DMS 273 treated with DMSO at 0.1 percent for 48 hours (cell line): Measurements from ENCODE around the gene KRTAP5-1.
"Not testable (repeated sequence)": the region's sequence is repeated elsewhere in the genome, so short reads cannot be mapped to it uniquely, and the experiment has no call there.

Experiments
- DNase-seq: peaks from one replicate; lab custom pipeline; 2025; lab: John Stamatoyannopoulos, UW

KRTAP5-1 gene

DNA sequence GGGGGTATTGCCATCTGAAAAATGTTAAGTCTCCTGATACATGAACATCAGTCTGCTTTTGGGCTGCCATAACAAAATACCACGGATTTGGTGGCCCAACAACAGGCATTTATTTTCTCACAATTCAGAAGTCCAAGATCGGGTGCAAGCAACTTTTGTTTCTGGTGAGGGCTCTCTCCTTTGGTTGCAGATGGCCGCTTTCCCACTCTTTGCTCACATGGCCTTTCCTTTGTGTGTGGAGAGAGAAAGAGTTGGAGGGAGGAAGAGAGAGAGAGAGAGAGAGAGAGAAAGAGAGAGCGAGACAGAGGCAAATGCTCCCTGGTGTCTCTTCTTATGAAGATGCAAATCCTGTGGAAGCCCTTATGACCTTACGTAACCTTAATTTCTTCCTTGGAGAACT is 15.5 kb upstream of the KRTAP5-1 start:
- DNase-seq, result no peak

DNA sequence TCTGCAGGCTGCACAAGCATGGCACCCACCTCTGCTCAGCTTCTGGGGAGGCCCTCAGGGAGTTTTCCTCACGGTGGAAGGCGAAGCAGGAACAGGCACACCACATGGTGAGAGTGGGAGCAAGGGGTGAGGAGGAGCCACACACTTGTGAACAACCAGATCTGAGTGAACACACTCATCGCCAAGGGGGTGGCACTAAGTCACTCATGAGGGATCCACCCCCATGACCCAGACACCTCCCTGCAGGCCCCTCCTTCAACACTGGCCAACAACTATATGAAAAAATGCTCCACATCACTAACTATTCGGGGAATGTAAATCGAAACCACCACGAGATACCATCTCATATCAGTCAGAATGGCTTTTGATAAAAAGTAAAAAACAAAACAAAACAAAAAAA is 13.7 kb upstream of the KRTAP5-1 start:
- no peak for DNase-seq

DNA sequence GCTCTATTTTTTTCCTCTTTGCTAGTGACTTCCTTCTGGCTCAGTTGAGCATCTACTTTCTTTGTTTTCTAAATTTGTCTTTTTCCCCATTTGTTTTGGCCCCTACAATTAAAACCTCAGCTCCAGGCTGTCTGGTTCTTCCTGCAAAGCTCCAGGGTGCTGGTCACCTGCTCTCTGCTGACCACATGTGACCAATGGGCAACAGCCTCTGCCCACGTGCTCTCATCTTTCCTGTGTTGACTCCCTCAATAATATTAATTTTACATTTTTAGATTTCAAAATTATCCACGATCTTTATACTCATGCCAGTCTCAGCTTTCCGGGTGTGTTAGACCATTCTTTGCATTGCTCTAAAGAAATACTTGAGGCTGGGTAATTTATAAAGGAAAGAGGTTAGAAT is 13.3 kb upstream of the KRTAP5-1 start:
- not testable (repeated sequence) for DNase-seq

DNA sequence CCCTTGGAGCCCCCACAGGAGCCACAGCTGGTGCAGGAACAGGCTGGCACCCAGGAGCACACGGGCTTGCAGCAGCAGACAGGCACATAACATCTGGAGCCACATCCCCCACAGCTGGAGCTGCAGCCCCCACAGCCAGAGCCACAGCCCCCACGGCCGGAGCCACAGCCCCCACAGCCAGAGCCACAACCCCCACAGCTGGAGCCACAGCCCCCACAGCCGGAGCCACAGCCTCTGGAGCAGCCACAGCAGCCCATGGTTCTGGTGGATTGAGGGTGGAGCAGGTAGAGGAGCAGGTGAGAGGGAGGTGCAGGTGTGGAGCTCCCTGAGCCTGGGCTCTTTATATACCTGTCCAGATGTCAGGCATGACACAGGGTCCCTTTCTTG is 12.9 kb upstream of the KRTAP5-1 start, which contains the start of gene KRTAP5-2:
Gene KRTAP5-2, minus strand, starts transcription at position 301 of the 387 bp plus-strand sequence. Its CDS starts 44 bp downstream, at position 257.
- no peak for DNase-seq

DNA sequence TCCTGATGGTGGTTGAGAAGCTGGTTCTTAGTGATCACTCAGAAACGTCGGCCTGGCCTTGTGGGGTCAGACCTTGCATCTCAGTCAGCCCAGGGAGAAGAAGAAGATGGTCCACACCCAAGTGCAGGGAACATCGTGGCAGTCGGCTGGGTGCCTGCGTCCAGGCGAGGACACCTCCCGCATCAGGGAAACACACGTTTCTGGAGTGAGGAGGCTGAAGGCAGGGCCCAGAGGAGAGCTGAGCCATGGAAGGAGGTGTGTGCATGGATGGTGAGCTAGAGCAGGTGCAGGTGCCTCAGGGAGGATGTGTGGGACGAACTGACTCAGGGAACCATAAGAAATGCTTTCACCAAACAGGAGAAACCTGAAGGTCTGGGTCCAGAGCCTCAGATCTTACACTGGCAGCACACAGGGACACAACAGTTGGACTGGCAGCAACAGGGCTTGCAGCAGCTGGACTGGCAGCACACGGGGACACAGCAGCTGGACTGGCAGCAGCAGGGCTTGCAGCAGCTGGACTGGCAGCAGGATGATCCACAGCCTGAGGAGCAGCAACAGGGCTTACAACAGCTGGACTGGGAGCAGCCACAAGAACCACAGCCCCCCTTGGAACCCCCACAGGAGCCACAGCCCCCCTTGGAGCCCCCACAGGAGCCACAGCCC is 12.4 kb upstream of the KRTAP5-1 start:
- no peak for DNase-seq

DNA sequence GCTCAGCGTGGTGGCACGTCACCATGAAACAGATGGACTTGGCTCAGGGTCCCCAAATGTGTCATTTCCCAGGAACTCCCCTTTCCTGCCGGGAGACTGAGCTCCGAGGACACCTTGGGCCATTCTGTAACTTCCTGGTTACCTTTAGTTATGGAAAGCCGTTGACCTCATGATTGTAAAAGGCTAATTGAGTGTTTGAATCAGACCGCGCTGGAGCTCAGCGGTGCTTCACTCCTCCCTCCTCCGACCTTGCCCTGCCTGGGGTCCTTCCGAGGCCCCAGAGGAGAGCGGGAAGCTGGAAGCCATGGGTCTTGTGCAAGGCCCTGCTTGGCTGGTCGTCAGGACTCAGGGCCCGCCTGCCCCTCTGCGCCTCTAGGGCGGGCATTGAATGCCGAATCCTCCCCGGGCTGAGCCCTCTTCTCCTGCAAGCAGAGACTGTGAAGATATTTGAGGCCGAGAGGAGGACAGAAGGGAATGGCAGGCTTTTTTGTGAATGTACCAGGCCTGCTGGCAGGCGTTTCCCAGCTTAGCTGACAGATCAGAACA is 11.6 kb upstream of the KRTAP5-1 start:
- not testable (repeated sequence) for DNase-seq

DNA sequence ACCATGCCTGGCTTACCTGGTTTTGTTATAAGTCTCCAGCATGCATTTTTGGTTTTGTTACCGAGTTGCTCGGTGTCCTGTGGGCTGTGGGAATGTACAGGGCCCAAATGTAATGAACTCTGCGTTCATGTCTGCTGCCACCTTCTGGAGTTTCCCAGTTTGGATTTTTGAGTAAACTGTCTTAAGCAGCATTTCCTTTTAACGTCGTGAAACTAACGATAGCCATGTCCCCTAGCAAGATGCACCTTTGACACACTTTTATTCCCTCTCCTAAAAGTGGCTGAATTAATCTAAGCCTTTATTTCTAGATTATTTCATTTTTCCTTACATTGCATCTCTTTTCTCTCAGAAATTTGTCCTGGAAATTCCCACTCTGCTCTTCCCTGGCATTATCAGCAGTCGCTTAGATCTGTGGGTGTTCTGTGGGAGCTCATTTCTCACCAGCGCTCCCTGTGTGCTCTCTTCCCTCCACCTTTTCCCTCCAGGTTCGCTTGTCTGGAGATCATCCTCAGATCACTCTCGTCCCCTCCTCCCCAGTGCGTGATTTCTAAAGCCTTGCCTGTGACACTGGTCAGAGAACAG is 11.0 kb upstream of the KRTAP5-1 start:
- not testable (repeated sequence) for DNase-seq

DNA sequence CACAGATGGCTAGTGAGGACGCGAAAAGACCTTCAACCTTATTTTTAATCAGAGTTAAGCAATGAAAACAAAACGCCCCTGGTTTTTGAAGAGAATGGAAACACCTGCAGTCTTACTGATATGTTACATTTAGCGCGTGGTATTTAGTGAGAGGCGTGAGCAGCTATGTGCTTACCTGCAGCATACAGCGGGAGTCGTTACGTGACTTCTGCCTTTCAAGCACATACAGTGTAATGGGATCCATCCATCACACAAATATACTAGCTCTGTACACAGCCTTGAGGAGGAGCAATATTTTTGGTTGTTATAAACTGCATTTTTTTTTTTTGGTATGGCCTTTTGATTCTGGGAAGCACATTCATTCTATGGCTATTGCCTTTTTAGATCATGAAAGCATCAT is 7.5 kb upstream of the KRTAP5-1 start:
- no peak for DNase-seq

DNA sequence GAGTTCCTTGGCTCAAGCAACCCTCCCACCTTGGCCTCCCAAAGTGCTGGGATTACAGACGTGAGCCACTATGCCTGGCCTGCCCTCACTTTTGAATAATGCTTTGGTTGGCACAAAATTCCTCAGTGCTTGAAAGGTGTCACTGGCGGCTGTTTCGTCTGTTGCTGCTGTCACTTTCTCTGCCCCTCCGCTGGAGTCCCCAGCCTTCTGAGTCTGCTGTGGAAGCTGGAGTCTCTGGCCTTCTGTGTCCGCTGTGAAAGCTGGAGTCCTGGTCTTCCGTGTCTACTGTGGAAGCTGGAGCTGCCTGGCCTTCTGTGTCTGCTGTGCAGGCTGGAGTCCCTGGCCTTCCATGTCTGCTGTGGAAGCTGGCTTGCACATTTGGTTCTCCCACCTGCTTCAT is 4.9 kb upstream of the KRTAP5-1 start:
- no peak for DNase-seq

DNA sequence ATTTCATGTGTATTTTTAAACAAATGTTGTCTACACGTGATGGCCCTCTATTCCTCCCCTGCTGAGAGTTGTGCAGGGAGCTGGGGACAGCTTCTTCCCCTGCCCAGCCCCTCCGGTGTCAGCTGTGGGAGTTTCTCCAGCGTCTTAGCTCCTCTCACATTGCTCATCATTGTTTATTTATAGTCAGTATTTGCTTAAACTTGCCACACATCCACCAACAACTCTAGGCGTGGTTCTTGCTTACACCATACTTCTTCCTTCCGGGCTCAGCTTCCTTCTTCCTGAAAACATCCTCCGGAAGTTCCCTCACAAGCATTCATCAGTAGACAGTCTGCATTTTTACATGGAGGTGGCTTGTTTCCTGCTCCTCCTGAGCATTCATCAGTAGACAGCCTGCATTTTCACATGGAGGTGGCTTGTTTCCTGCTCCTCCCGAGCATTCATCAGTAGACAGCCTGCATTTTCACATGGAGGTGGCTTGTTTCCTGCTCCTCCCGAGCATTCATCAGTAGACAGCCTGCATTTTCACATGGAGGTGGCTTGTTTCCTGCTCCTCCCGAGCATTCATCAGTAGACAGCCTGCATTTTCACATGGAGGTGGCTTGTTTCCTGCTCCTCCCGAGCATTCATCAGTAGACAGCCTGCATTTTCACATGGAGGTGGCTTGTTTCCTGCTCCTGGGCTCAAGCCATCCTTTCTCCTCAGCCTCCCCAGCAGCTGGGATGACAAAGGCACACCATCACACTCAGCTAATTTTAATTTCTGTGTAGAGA is 4.3 kb upstream of the KRTAP5-1 start:
- not testable (repeated sequence) for DNase-seq

DNA sequence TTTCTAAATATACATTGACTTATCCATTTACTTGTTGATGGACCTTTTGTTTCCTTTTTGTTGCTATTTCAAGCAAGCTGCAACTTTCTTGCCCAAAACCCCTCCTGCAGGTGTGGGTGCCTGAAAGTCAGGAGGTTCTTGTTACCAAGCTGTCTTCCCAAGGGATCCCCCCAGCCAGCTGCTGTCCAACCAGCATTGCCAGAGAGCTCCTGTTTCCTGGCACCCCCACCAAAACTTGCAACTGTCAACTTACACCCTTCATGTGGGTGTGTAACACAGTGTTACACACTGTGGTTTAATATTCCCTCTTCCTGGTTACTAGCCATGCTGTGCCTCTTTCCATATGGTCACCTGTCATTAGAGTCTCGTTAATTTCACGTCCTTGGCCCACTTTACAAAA is 1.6 kb upstream of the KRTAP5-1 start:
- DNase-seq, result no peak

DNA sequence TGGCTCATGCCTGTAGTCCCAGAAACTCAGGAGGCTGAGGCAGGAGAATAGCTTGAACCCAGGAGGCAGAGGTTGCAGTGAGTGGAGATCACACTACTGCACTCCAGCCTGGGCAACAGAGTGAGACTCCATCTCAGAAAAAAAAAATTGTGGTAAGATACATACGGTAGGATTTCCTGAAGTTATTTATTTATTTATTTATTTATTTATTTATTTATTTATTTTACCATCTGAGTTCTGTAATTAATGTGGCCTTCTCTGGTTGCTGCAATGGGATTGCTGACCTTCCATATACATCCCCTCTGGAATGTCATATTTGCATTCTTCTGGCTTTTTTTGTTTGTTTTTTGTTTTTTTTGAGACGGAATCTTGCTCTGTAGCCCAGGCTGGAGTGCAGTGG is 2.2 kb downstream of the KRTAP5-1 start:
- not testable (repeated sequence) for DNase-seq

DNA sequence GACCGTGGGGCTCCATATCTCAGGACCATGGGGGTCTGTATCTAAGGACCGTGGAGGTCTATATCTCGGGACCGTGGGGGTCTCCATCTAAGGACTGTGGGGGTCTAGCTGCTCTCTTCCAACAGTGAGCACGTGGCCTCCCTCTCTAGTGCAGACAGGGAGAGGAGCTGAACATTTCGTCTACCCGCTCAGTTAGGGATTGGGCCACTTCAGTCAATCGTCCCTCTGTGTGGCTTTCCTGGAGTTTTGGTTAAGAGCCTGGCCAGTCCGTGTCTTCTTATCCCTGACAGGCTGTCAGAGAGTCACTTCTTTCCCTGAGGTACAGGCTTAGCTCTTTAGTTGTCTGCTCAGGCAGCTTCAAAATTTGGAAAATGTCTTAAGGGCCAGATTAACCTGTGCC is 3.1 kb downstream of the KRTAP5-1 start:
- DNase-seq, result no peak

DNA sequence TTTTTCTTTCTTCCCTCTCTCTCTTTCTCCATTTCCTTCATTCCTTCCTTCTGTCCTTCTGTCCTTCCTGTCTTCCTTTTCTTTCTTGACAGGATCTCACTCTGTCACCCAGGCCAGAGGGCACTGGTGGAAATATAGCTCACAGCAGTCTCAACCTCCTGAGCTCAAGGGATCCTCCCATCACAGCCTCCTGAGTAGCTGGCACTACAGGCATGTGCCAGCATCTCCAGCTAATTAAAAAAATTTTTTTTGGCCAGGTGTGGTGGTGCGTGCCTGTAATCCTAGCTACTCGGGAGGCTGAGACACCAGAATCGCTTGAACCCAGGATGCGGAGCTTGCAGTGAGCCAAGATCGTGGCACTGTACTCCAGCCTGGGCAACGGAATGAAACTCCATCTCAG is 8.3 kb downstream of the KRTAP5-1 start:
- DNase-seq, result no peak

DNA sequence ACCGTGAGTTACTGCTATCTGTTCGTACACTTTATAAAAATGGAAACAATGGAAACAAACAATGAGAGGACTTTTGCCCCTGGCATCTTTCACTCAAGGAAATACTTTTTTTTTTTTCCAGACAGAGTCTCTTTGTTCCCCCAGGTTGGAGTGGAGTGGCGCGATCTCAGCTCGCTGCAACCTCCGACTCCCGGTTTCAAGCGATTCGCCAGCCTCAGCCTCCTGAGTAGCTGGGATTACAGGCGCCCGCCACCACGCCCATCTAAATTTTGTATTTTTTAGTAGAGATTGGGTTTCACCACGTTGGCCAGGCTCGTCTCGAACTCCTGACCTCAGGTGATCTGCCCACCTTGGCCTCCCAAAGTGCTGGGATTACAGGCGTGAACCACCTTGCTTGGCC is 9.3 kb downstream of the KRTAP5-1 start:
- DNase-seq, result not testable (repeated sequence)

DNA sequence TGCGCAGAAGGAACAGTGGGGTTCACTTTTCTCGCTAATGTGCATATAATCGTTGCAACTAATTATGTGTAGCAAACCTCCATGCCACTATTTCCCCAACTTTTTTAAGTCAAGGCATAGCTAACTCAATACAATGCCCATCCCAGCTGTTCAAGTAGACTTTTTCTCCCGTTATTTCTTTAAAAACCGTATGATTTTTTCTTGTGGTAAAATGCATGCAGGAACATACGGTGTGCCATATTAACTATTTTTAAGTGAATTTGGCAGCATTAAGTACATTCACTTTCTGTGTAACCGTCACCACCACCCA is 10.2 kb downstream of the KRTAP5-1 start:
- DNase-seq, result no peak

DNA sequence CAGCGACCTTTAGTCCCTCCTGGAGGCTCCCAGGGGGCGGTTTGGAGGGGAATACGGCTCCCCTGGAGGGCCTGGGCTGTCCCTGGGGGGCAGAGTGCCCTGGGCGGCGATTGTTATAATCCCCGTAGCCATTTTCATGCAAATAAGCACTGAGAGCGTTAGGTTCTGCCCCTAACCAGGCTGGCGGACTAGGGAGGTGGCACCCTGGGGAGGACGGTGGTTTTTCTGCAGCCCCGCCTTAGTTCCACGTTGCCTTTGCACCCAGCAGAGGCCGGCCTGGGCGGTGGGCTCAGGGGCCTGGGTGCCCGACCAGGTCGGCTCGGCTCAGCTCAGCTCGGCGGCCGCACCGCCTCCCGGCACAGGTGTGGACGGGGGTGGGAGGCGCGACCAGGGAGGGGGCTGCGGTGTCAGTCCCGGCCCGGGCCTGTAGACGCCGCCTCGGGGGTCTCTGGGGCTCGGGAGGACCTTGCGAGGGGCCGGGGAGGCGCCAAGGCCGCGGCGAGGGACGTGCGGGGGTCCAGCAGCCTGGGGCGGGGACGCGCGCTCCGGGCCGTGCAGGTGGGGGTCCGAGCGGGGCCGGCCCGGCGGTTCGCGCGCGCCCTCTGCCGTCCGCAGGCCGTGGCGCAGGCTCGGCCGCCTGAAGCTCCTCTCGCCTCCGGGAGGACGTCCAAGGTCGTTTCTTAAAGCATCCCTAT is 10.7 kb downstream of the KRTAP5-1 start:
- DNase-seq, result no peak

DNA sequence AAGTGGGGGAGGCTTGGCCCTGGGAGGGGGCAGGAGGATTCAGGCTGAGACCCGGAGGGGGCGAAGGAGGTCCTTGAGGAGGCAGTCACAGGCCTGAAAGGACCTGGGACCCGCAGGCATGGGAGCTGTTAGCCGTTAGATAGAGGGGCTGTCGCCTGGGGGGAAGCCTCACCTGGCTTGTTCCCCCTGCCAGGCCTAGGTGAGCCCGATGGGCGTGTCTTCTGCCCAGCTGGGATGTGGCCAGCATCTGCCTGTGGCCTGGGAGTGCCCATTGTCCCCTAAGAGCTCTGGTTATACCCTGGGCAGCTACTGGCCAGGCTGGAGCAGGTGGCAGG is 11.2 kb downstream of the KRTAP5-1 start:
- no peak for DNase-seq

DNA sequence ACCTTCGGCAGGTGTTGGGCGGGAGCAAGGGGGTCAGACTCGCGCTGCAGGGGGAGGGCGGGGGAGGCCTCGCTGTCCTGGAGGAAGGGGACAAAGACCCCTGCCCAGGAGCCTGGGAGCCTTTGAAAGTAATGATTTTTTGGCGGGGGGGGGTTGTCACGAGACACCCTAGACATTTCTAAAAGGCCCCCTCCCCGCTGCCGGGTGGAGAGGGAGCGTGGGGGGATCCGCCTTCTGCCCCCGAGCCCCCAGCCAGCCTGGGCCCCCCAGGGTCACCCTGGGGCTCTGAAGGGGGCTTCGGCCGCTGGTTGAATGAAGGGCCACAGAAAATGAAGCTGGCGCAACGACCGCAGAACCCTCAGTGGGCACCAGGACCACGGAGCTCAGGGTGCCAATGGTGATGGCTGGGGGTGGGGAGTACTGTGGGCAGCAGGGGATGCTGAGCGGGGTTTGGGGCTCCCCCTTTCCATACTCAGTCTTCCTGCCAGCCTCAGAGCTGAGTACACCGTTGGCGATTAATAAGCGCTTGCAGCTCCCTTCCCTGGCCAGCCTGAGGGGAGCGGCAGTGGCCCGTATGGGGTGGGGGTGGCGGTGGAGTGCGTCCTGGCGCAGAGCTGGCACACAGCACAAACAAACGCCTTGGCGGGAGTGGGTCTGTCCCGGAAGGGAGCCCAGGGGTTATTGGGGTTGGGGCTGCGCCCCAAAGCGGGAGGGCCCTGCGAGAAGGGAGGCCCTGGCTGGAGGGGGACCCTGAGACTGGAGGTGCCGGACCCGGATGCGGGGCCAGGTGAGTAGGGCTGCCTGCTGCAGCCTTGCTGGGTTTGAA is 11.8 kb downstream of the KRTAP5-1 start:
- no peak for DNase-seq

DNA sequence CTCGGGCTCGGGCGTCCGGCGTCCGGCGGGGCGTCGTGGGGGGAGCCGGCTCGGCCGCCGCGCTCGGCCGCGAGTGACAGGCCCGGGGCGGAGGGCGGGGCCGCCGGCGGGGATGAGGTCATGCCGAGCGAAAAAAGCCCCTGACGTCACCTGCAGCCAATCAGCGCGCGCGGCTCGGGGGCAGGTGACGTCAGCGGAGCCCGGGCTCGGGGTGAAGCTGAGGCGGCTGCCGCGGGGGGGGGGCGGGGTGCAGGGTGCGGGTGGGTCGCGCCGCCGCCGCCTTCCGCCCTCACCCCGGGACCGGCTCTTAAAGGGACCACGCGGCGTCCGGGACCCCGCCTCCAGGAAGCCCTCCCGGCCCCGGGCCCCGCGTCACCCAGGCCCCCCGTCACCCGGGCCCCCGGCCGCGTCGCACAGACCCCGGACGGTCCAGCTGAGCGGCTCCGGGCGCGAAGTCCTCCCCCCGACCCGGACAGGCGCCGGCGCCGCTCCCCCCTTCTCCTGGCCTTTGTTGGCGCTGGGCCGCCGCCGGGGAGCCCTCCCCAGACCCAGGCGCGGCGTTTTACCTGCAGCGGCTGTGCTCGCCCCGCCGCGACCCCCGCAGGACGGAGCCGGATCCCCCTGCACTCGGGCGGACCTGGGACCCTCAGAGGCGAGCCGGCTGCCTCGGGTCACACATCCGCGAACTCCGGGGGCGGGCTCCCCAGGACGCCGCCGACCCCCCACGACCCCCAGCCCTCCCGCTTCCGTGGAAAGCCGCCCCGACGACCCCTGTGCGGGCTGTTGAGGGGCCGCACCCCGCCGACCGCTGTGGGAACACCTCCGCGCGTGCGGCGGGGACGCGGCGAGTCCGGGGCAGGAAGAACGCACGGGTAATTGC is 12.6 kb downstream of the KRTAP5-1 start, which contains the start of gene DUSP8:
Gene DUSP8, minus strand, starts transcription at position 75 of the 880 bp plus-strand sequence. CDS start 6,445 bp downstream, outside the sequence.
- DNase-seq, result no peak
